Ovary (tissue), 9 donors: ENCODE measurements around the gene CGNL1. TPM values are rescaled to one million over a fixed set of nuclear protein-coding genes. Genes with fewer than 3 reads are reported as not detected.

Source experiments
- DNase-seq, 5 donors: peaks; one replicate each; pipeline ENCODE4 v3.0.0-alpha.2; 2019 to 2020
- H3K27ac ChIP-seq, 2 donors: fragments of 200-600 bp; one replicate each; pipeline versions ENCODE4 v1.5.1 to v1.8.0; 2019 to 2022
- H3K27me3 ChIP-seq: fragments of 200-600 bp; one replicate; pipeline ENCODE4 v1.8.0; 2022
- H3K36me3 ChIP-seq: fragments of 200-600 bp; sonication (generic); one replicate; pipeline ENCODE4 v1.5.1; 2019
- H3K4me1 ChIP-seq: one replicate; pipeline ENCODE4 v1.8.1; 2013; ENCODE audit warnings: mild to moderate bottlenecking, moderate library complexity; ENCODE audit not compliant: insufficient read depth
- H3K4me3 ChIP-seq: fragments of 200-600 bp; sonication (generic); one replicate; pipeline ENCODE4 v1.5.1; 2017
- H3K9me3 ChIP-seq, 2 donors: fragments of 200-600 bp in 1 of 2; sonication (generic) in 1 of 2; one replicate each; pipeline versions ENCODE4 v1.5.1 to v1.8.1; 2013 to 2019; ENCODE audit warnings: mild to moderate bottlenecking in 1 of 2, moderate library complexity in 1 of 2
- CTCF ChIP-seq, 3 donors: fragments of 450-650 bp in 2 of 3; fragments of 200-600 bp in 1 of 3; IDR thresholded peaks; one replicate each; pipeline versions ENCODE4 v1.5.1 to v1.8.0; 2016 to 2022; ENCODE audit warnings: antibody characterized with exemption in 3 of 3, mild to moderate bottlenecking in 1 of 3
- EP300 ChIP-seq: sonication (generic); formaldehyde crosslinking; IDR thresholded peaks from one replicate; pipeline ENCODE4 v1.6.1; 2017; ENCODE audit warnings: antibody characterized with exemption
- POLR2A ChIP-seq: fragments of 450-650 bp; IDR thresholded peaks from one replicate; pipeline ENCODE4 v1.6.1; 2017; ENCODE audit warnings: antibody characterized with exemption, mild to moderate bottlenecking, moderate library complexity
- WGBS, 3 donors: extraction: QIAGEN DNeasy Blood & Tissue Kit in 1 of 3; methylation state at CpG; one replicate each; pipeline versions ENCODE4 v1.1.5 to v1.1.7; 2013 to 2017; 5-methylcytosine and 5-hydroxymethylcytosine counted together
- intact Hi-C, 4 donors: fragments of 100-400 bp; cut with DNase I; formaldehyde crosslinking; loops; one replicate each; pipeline versions ENCODE4 v1.11.0 to v1.15.1; 2022 to 2023
- polyA plus RNA-seq, 2 donors: library from polyadenylated mRNA; stranded (reverse); fragments of 200-250 nt in 1 of 2; fragments of 350-450 nt in 1 of 2; fragmentation: Illumina TruSeq in 1 of 2; extraction: RNeasy Lipid Tissue Mini Kit (QIAGEN cat#74804) in 1 of 2; gene quantifications; one replicate each; pipeline ENCODE4 v1.2.3, GENCODE V29; 2013 to 2014
- total RNA-seq, 7 donors: library from RNA; depleted of rRNA in 2 of 7; stranded (reverse); fragments of >200 nt in 2 of 7; fragmentation: NEBNext Ultra II Directional in 3 of 7; extraction: Animal tissue kit (Norgen Biotek cat#: 25700) in 3 of 7; gene quantifications; one replicate each; pipeline versions ENCODE4 v1.1.0 to v1.2.4, GENCODE V29; 2016 to 2023
- donor health status: DM: no; HTN: no; CAD: no; lungs with moderate emphysema.
- donor health status: DM: no; HTN: no; CAD: no.
- donor health status: Bipolar disorder and iron deficiency.
- donor health status: DM: yes; HTN: yes; CAD: no.
- donor health status: DM: no; HTN: no; CAD: no.
- donor health status: DM: yes; HTN: yes; CAD: no.

Gene CGNL1
- total and polyA plus RNA-seq, 9 donors: 7.8 to 26.1 (median 13.6) TPM

GRCh38 chr15:57532731-57533447 lies 156.6 kb downstream of the CGNL1 start:
- H3K27ac ChIP-seq: no peak overlapping the region
- no peak for TF ChIP-seq POLR2A
- no peak for TF ChIP-seq EP300
- no peak for TF ChIP-seq CTCF (IDR thresholded peaks at IDR 0.05)
- no peaks in the 10 kb centered on the region for H3K4me1 ChIP-seq
- no peaks in the 10 kb centered on the region for H3K9me3 ChIP-seq
- no peaks in the 10 kb centered on the region for H3K27me3 ChIP-seq
- H3K4me3 ChIP-seq: no peak overlapping the region
- no peaks in the 10 kb centered on the region for H3K36me3 ChIP-seq
- intact Hi-C loops: loop anchor here in 1 of 4 donors (10.0 kb wide), 1 partner anchor 1038 kb away; no protein-coding TSS in a partner anchor
- DNase-seq: no peak
- WGBS, 3 donors: 71 to 87% (median 79%) methylated on average over 6 of the region's 6 CpGs

GRCh38 chr15:57533448-57533799 lies 157.1 kb downstream of the CGNL1 start:
- TF ChIP-seq POLR2A (no peak), EP300 (no peak), CTCF (IDR thresholded peaks at IDR 0.05) (no peak)
- intact Hi-C loops: loop anchor here in 1 of 4 donors (10.0 kb wide), 1 partner anchor 1039 kb away; no protein-coding TSS in a partner anchor
- no peaks in the 10 kb centered on the region for H3K4me1 ChIP-seq
- H3K4me3 ChIP-seq: no peak overlapping the region
- no peaks in the 10 kb centered on the region for H3K27me3 ChIP-seq
- 76 to 87% (median 82%) methylated on average over 5 of the region's 5 CpGs for WGBS, 3 donors
- no peaks in the 10 kb centered on the region for H3K36me3 ChIP-seq
- no peaks in the 10 kb centered on the region for H3K9me3 ChIP-seq
- no peak overlapping the region for H3K27ac ChIP-seq
- DNase-seq: no peak

GRCh38 chr15:57534281-57534680 lies 158.0 kb downstream of the CGNL1 start:
- no peaks in the 10 kb centered on the region for H3K27me3 ChIP-seq
- no peak overlapping the region for H3K27ac ChIP-seq
- H3K36me3 ChIP-seq: no peaks in the 10 kb centered on the region
- whole genome bisulfite sequencing, 3 donors: 54 to 65% (median 56%) methylated on average over 6 of the region's 6 CpGs
- TF ChIP-seq EP300 (no peak), POLR2A (no peak), CTCF (IDR thresholded peaks at IDR 0.05) (no peak)
- intact Hi-C loops: loop anchor here in 1 of 4 donors (10.0 kb wide), 1 partner anchor 1039 kb away; no protein-coding TSS in a partner anchor
- no peaks in the 10 kb centered on the region for H3K9me3 ChIP-seq
- no peaks in the 10 kb centered on the region for H3K4me1 ChIP-seq
- DNase-seq: no peak
- no peak overlapping the region for H3K4me3 ChIP-seq

GRCh38 chr15:57537072-57537471 lies 160.8 kb downstream of the CGNL1 start:
- no peaks in the 10 kb centered on the region for H3K36me3 ChIP-seq
- no peaks in the 10 kb centered on the region for H3K27me3 ChIP-seq
- 67 to 72% (median 72%) methylated on average over 7 of the region's 7 CpGs for WGBS, 3 donors
- H3K4me1 ChIP-seq: no peaks in the 10 kb centered on the region
- intact Hi-C loops: loop anchor here in 2 of 4 donors (5.0 to 10.0 kb wide), 2 partner anchors 1042 to 1050 kb away; no protein-coding TSS in a partner anchor
- no peak overlapping the region for H3K27ac ChIP-seq
- no peaks in the 10 kb centered on the region for H3K9me3 ChIP-seq
- TF ChIP-seq CTCF (IDR thresholded peaks at IDR 0.05): no peak
- no peak for TF ChIP-seq POLR2A
- no peak for TF ChIP-seq EP300
- H3K4me3 ChIP-seq: no peak overlapping the region
- DNase-seq: peak in 1 of 5 donors; percentile 42
